GM19395 (cell line): ENCODE measurements around the gene SP1.
"Not testable (repeated sequence)": the region's sequence is repeated elsewhere in the genome, so short reads cannot be mapped to it uniquely, and the experiment has no call there.

ENCODE experiments used
- ATAC-seq: cut with Tn5 transposase; IDR thresholded peaks from one replicate; pipeline ENCODE4 v1.9.1; 2021; ENCODE audit warnings: mild to moderate bottlenecking, moderate library complexity; ENCODE audit not compliant: unreplicated experiment

SP1 gene

DNA sequence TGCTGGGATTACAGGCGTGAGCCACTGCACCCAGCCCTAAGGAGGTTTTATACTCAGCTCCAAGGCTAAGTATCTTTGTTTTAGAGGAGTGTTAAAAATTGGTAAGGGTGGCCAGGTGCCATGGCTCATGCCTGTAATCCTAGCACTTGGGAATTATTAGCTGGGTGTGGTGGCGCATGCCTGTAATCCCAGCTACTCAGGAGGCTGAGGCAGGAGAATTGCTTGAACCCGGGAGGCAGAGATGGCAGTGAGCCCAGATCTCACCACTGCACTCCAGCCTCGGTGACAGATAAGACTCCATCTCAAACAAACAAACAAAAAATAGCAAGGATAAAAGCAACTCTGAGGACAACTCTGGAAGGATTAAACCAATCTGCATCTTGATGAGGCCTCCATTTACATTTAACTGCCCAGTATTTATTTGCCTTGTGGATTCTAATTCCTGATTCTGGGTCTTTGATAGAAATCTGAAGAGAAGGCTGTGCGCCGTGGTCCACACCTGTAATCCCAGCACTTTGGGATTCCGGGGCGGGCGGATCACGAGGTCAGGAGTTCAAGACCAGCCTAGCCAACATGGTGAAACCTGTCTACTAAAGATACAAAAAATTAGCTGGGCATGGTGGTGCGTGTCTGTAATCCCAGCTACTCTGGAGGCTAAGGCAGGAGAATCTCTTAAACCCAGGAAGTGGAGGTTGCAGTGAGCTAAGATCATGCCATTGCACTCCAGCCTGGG, 64.8 kb downstream of the SP1 start:
- ATAC-seq: not testable (repeated sequence)

DNA sequence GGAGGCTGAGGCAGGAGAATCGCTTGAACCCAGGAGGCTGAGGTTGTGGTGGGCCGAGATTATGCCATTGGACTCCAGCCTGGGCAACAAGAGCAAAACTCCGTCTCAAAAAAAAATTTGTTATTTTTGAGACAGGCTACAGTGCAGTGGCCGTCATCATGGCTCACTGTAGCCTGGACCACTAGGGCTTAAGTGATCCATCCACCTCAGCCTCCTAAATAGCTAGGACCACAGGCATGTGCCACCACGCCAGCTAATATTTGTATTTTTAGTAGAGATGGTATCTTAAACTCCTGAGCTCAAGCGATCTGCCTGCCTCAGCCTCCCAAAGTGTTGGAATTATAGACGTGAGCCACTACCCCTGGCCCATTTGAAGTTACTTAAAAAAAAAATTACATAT, 71.0 kb downstream of the SP1 start:
- ATAC-seq: no peak

DNA sequence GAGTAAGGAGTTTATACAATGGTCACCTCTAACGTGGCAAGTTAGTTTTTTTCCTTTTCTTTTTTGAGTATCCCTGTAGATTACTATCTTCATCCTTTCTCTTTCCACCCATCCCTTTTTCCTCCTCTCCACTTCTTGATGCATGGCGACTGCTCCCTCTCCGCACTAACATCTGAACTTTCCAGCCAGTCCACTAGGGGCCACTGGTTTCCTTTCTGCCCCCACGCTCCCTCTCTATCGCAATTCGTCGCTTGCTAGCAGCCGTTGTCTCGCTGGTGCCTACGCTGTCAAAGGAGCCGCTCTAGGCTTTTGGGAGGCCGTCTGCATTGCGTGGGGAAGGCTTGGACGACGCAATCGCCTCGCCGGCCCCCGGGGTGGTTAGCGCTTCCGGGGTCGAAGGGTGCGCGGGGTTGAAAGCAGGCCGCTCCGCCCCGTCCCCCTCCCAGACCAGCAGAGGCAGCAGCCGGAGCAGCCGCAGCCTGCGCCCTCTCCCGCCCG, 71.7 kb downstream of the SP1 start, which contains the start of gene PCBP2:
Gene PCBP2, plus strand, starts transcription at position 442 of the 498 bp plus-strand sequence. CDS start 2,699 bp downstream, outside the sequence.
- ATAC-seq: peak; percentile 96

DNA sequence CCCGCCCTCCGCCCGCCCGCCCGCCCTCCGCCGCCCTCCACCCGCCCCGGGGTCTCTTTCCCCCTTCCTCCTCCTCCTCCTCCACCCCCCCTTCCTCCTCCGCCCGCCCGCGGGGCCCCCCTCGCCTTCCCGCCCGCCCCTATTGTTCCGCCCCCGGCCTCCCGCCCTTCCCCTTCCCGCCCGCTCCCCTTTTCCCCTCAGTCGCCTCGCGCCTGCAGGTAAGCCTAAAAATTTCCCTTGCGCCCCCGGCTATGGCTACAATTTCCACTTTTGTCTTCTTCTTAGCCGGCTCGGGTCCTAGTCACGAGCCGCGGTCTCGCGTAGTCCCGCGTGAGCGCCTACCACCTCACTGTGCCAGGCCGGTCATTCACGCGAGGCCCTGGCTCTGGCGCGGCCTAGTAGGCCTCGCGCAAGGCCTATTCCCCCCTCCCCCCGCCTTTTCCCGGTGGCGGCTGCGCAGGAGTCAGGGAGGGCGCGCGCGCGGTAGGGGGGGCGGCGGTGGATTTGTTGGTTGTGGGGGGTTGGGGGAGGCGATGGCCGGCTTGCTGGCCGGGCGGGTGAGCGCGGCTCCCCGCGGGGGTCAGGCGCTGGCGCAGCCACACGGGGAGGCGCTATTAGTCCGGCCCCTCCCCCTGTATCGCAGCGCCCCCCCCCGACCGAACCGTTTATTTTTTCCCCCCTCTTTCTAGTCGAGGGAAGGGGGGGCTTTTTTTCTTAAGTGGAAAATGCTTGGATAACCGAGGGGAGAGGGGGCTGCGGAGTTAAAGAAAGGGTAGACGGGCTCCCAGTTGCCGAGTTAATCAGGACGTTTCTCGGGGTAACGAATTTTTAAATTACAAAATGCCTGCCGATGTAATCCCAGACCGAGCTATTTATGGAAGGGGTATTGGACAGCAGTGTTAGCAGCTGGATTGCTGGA, 72.4 kb downstream of the SP1 start:
- no peak for ATAC-seq

DNA sequence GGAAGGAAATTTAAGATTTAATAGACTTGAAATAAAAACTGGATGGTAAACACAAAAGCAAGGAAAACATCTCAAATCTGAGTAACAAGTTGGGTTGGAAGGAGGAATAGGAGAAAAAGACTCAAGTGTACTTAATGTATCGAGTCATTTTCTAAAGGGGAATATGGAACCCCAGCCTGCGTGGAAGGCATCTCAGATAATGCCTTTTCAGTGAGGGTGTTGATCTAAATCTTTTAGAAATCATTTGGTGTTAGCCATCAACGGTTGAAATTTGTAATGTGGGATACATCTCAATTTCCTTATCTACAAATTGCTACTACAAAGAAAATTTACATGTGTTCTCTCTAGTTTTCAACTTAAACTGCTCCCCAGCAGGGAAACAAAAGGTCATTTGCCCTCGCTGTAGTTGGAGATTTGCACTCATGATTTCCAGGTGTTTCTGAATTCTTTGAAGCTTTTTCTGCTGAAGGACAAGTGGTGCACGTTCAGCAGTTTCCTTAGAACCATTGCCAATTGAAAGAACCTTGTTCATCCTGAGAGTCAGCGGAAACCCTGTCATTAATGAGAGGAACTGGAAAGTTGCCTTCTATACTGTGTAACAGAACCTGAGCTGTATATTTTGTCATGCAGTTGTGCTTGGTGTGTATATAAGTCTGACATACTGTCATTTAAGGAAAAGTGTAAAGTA, 74.1 kb downstream of the SP1 start:
- no peak for ATAC-seq

DNA sequence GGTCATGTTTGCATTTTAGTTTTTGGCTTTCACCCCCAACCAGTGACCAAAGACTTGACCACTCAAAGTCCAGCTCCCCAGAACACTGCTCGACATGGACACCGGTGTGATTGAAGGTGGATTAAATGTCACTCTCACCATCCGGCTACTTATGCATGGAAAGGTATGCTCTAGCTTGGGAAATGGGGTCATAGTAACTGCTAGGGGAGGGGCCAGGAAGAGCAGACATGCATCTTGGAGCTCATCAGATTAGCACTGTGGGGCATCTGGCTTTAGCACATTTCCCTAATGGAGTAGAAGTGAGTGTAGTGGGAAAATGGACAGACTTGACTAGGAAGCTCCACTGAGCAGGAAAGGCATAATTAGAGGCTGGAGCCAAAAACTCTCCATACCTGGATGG, 74.7 kb downstream of the SP1 start:
- ATAC-seq: no peak

DNA sequence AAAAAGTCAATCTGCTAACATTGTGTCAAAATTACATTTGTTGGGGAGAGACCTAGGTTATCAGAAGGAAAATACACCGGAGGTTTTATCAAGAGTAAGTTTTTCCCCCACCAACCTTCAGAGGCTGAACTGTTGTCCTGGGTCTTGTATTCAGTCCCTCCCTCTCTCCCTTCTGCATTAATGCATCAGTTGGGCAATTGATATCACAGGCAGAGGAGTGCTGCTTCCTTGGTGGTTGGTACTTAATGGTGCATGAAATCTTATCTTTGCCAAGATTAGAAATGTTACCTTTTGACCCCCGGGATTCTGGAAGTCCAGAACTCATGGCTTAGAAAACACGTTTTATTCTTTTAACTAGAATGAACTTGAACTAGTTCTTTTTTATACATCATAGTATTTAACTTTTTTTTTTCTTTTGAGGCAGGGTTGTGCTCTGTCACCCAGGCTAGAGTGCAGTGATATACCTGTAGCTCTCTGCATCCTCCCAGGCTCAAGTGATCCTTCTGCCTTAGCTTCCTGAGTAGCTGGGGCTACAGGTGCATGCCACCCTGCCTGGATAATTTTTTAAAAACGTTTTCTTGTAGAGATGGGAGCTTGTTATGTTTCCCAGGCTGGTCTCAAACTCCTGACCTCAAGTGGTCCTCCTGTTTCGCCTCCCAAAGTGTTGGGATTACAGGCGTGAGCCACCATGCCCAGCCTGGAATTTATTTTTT, 76.8 kb downstream of the SP1 start:
- no peak for ATAC-seq

DNA sequence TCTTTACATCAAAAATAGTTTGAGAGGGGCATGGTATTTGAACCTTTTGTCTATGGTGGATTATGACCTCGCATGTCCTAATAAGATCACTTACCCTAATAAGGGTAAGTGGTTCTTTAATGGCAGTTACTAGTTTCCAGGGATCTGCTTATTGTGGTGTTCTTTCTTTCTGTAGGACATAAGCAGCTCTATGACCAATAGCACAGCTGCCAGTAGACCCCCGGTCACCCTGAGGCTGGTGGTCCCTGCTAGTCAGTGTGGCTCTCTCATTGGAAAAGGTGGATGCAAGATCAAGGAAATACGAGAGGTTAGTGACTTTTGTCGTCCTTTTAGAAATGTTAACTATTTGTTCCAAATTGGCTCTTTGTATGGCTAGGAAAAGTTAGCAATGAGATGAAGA, 79.1 kb downstream of the SP1 start:
- ATAC-seq: no peak

DNA sequence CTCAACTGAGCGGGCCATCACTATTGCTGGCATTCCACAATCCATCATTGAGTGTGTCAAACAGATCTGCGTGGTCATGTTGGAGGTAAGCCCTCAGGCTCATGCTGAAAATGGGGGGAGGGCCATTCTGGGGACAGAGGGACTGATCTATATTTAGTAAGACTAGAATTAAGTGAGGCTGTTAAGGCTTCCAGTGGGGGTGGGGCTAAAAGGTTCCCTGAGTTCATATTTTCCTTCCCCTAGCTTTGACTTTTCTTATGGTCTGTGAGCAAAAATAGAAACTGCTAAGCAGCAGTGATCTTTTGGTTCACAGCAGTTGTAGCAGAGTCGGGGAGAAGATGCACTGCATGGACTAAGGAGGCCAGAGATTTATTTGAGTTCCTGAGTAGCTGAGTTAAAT, 81.1 kb downstream of the SP1 start:
- ATAC-seq: no peak

DNA sequence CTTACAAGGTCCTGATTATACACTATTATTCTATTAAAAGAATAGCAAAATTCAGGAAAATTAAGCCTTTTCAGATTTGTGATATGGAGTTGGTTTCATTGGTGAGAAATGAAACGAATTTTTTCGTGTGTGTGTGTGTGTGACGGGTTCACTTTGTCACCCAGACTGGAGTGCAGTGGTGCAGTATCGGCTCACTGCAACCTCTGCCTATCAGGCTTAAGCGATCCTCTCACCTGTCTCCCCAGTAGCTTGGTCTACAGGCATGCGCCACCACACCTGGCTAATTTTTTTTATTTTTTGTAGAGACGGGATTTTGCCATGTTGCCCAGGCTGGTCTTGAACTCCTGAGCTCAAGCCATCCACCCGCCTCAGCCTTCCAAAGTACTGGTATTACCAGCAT, 81.6 kb downstream of the SP1 start:
- ATAC-seq: no peak

DNA sequence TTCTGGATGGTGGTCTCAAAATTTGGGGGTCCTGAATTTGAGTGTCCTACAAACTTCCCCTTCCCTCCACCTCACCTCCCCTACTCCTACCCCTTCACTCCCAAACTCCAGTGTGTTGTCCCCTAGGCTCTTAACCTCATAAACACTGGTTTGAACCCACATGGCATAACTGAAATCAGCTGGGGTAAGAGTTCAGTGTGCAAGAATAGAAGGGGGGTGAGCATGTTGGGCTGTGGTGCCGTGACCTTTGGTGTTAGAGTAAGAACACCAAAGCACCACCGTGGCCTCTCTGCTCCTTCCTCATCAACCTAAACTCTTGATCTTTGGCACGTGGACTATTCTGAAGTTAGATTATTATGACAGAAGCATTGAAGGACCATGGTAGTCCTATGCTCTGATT, 83.0 kb downstream of the SP1 start:
- ATAC-seq: no peak

DNA sequence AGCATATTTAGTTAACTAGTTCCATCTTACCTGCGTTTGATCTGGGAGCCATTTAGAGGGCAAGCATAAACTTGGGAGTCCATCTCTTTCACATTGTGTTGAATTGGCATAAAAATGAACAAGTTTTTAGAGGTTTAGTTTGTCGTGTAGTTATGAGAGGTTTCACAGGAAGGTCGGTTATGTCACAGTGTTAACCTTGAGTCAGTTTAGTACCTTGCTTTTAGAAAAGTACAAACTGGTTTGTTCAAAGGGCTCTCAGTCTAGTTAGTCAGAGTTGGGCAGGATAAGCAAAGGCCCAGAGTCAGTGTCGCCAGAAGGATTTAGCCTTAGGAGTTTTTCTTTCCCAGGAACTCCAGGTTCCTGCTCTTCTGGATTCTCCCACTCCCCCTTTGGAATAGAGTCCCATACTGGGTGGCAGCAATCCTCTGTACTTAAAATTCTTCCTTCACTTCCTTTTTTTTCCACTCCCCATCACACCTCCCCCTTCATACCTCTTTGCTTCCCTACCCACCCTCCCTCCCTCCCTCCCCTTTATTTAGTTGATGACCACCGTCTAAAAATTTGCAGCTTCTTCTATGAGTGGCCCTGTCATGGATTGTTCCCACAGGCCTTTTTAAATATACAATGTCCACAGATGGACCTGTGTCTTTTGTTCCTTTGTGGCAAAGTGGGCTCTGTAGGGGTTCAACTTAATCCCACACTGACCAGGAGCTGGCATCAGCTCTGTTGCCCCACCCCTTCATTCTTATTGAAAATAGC, 84.0 kb downstream of the SP1 start:
- ATAC-seq: no peak

DNA sequence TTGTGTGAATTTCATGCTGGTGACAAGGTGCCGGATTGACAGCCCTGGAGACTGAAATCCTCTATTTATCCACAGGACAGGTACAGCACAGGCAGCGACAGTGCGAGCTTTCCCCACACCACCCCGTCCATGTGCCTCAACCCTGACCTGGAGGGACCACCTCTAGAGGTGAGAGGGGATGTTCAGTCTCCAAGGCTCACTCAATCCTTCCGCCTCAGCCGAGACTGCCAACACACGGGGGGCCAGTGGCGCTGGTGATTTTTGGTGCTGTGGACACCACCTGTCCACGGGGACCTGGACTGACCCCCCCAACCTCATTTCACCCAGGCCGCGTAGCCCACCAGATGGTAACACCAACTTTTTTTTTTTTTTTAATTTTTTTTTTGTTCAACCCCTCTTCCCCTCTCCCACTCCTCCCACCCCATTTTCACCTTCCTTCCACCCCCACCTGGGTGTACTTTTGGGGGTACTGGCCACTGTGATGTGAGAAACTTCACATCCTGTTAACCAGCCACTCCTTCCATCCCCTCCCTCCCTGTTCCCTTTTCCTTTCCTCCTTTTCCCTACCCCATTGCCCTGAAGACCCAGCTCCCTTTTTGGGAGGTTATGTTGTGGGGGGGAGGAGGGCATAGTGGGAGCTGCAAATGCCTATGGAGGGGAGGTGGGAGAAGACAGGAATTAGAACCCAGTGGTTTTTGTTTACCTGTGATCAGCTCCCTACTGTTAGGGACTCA, 84.9 kb downstream of the SP1 start:
- no peak for ATAC-seq

DNA sequence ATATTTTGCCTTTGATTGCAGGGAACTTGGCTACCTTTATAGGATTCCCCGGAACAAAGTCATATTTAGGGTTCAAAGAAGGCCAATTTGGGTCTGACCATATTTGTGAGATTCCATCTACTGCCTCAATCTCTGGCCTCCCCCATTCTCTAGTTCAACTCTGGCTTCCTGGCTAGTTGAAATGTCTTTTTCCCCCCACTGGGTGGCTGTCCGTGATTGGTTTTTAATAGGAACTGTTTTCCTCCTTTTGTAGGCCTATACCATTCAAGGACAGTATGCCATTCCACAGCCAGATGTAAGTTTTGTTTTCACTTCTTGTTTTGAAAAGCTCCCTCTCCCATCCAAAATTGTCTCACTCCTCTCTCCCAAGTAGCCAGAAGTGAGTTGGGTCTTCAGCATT, 85.7 kb downstream of the SP1 start:
- ATAC-seq: no peak
